PFSK-1 (cell line): ENCODE results near the gene GFPT1.

Source experiments
- POLR2AphosphoS5 ChIP-seq: IDR thresholded peaks from 2 replicates; pipeline ENCODE4 v1.6.1; 2012; ENCODE audit warnings: low read depth, mild to moderate bottlenecking, control low read depth, low read length, moderate library complexity
- REST ChIP-seq, 2 experiments: IDR thresholded peaks; 2 replicates each; pipeline versions ENCODE4 v1.6.1 to v1.8.0; 2011 to 2012; ENCODE audit warnings: low read depth in 2 of 2, low read length in 2 of 2, control low read depth in 1 of 2, inconsistent platforms in 1 of 2, mild to moderate bottlenecking in 1 of 2, moderate library complexity in 1 of 2; ENCODE audit not compliant: insufficient read depth in 1 of 2
- TAF1 ChIP-seq: IDR thresholded peaks from 2 replicates; pipeline ENCODE4 v1.6.1; 2012; ENCODE audit warnings: low read length, control low read depth, borderline replicate concordance; ENCODE audit not compliant: insufficient read depth

GRCh38 chr2:69397234-69397633 lies 10.2 kb upstream of the GFPT1 start:
- TF ChIP-seq POLR2AphosphoS5 (no peak), REST (IDR thresholded peaks at IDR 0.05; ENCODE audit: insufficient read depth in 1 of 2, low read depth in 2 of 2, low read length in 2 of 2) (no peak), TAF1 (no peak)
